HepG2 (cell line): Measurements from ENCODE around the gene OAS2. TPM values are rescaled to one million over a fixed set of nuclear protein-coding genes. Genes with fewer than 3 reads are reported as not detected.

ENCODE experiments used
- ATAC-seq: fragments of 200-7000 bp; cut with Tn5 transposase; 3 replicates; pipeline ENCODE4 v1.9.1; 2020; ENCODE audit warnings: mild to moderate bottlenecking, moderate library complexity
- BruUV-seq: library from RNA; stranded (reverse); fragments of 400-500 nt; replicated peaks from 2 replicates; lab custom pipeline; 2021; lab: Mats Ljungman, UMichigan
- CTCF ChIA-PET: fragments of 300-600 bp; formaldehyde crosslinking; extraction: SDS; loops from one replicate; lab custom pipeline; 2021; ENCODE audit warnings: low total read pairs, inconsistent platforms, low intra/inter-chr PET ratio; lab: Yijun Ruan, JAX
- POLR2A ChIA-PET: fragments of 350-600 bp; sonication (Branson Sonifier 250); formaldehyde crosslinking; loops from one replicate; lab custom pipeline; 2020; ENCODE audit warnings: antibody characterized with exemption, inconsistent platforms; lab: Yijun Ruan, JAX
- DNase-seq: peaks from one replicate; pipeline ENCODE4 v3.0.0-alpha.2; 2015; ENCODE audit warnings: low spot score
- FAIRE-seq: peaks from 3 replicates; lab custom pipeline; 2011; peaks lifted over from hg19 to GRCh38; lab: Jason Lieb, UNC
- H2AFZ ChIP-seq: one replicate; pipeline ENCODE4 v1.6.1; 2011; ENCODE audit warnings: low read length, inconsistent platforms
- H3K27ac ChIP-seq: fragments of 300-600 bp; 3 replicates; pipeline ENCODE4 v1.8.0; 2011; ENCODE audit warnings: mixed run types, mild to moderate bottlenecking, mixed read lengths, low read length, inconsistent platforms; ENCODE audit not compliant: insufficient read depth; ENCODE audit errors: extremely low read length
- H3K27me3 ChIP-seq, 2 experiments: fragments of 200-600 bp in 1 of 2; 2 replicates in 1 of 2; 3 replicates in 1 of 2; pipeline versions ENCODE4 v1.6.0 to v1.8.0; 2011; ENCODE audit warnings: low read length in 2 of 2, mild to moderate bottlenecking in 2 of 2, moderate library complexity in 2 of 2, inconsistent platforms in 1 of 2; ENCODE audit not compliant: insufficient read depth in 2 of 2, control insufficient read depth in 1 of 2
- H3K36me3 ChIP-seq, 2 experiments: fragments of 200-600 bp in 1 of 2; replicated peaks in 1 of 2; 2 replicates in 1 of 2; 3 replicates in 1 of 2; pipeline versions ENCODE4 v1.5.1 to v1.8.0; 2011; ENCODE audit warnings: low read length in 2 of 2, inconsistent platforms in 1 of 2; ENCODE audit not compliant: insufficient read depth in 2 of 2, control insufficient read depth in 1 of 2
- H3K4me1 ChIP-seq: 2 replicates; pipeline ENCODE4 v1.5.1; 2012; ENCODE audit warnings: low read length, inconsistent platforms; ENCODE audit not compliant: insufficient read depth
- H3K4me2 ChIP-seq: 2 replicates; pipeline ENCODE4 v1.6.0; 2011; ENCODE audit warnings: low read depth, low read length, inconsistent platforms
- H3K4me3 ChIP-seq, 3 experiments: fragments of 200-600 bp in 1 of 3; sonication (generic), shearing (Covaris generic) in 1 of 3; replicated peaks in 1 of 3; 2 replicates each; pipeline ENCODE4 v1.5.1; 2011 to 2016; ENCODE audit warnings: low read length in 3 of 3, inconsistent platforms in 2 of 3, low read depth in 2 of 3, mild to moderate bottlenecking in 2 of 3, control low read depth in 1 of 3, mixed read lengths in 1 of 3; ENCODE audit not compliant: insufficient read depth in 1 of 3
- H3K79me2 ChIP-seq: one replicate; pipeline ENCODE4 v1.6.1; 2011; ENCODE audit warnings: low read length, inconsistent platforms; ENCODE audit not compliant: insufficient read depth
- H3K9ac ChIP-seq: 2 replicates; pipeline ENCODE4 v1.6.0; 2011; ENCODE audit warnings: mild to moderate bottlenecking, low read depth, low read length, inconsistent platforms; ENCODE audit not compliant: insufficient read depth
- H3K9me3 ChIP-seq: 2 replicates; pipeline ENCODE4 v1.5.1; 2012; ENCODE audit warnings: mild to moderate bottlenecking, low read length
- H4K20me1 ChIP-seq: 2 replicates; pipeline ENCODE4 v1.6.0; 2011; ENCODE audit warnings: inconsistent platforms, mild to moderate bottlenecking, low read length, moderate library complexity; ENCODE audit not compliant: insufficient read depth
- STAG1 ChIP-seq: sonication (generic); formaldehyde crosslinking; IDR thresholded peaks from 2 replicates; pipeline ENCODE4 v1.4.0; 2020; ENCODE audit warnings: missing genetic modification reagents
- WGBS: methylation state at CpG from one replicate; pipeline ENCODE4 v1.1.6; 2017; ENCODE audit warnings: low lambda C conversion rate; 5-methylcytosine and 5-hydroxymethylcytosine counted together
- in situ Hi-C: cut with HindIII; loops from 2 replicates; pipeline ENCODE4 v1.10.0; 2017; ENCODE audit warnings: low pct_unique_long_range_greater_than_20kb; ENCODE audit not compliant: extremely low pct_ligation_motif_present
- intact Hi-C: fragments of 100-400 bp; cut with micrococcal nuclease; formaldehyde crosslinking; loops from one replicate; pipeline ENCODE4 v1.10.0; 2022; ENCODE audit not compliant: unreplicated experiment
- polyA plus RNA-seq, 8 experiments: library from polyadenylated mRNA; depleted of rRNA in 3 of 8; stranded (reverse) in 7 of 8; unstranded in 1 of 8; fragments of >200 nt; fragmentation: Illumina TruSeq in 4 of 8; extraction: Trizol in 4 of 8; gene quantifications; 2 replicates each; pipeline versions ENCODE4 v1.2.1 to v1.2.3, GENCODE V29; 2011 to 2016; ENCODE audit warnings: low read depth in 4 of 8, missing spikeins in 1 of 8, mixed read lengths in 1 of 8; ENCODE audit not compliant: insufficient read depth in 1 of 8
- total RNA-seq, 5 experiments: library from RNA; depleted of rRNA; stranded (reverse); fragments of >200 nt; fragmentation: Illumina TruSeq; extraction: Trizol; gene quantifications; 2 replicates each; pipeline ENCODE4 v1.2.3, GENCODE V29; 2016; ENCODE audit warnings: low read depth in 1 of 5
- TF ChIP-seq, protein P1 (sequence below): sonication (generic); formaldehyde crosslinking; IDR thresholded peaks from 2 replicates; pipeline ENCODE4 v1.5.0; 2020; ENCODE audit warnings: mild to moderate bottlenecking, missing genetic modification reagents, moderate library complexity
- TF ChIP-seq, protein P2 (sequence below): sonication (generic); formaldehyde crosslinking; IDR thresholded peaks from 2 replicates; pipeline ENCODE4 v1.4.0; 2020; ENCODE audit warnings: missing genetic modification reagents

OAS2 gene
- total and polyA plus RNA-seq, 2 of the 13 experiments (the other 11 are each of a cell fraction or from before 2014, with no cell fraction given) = 0.05 to 0.24 TPM

DNA sequence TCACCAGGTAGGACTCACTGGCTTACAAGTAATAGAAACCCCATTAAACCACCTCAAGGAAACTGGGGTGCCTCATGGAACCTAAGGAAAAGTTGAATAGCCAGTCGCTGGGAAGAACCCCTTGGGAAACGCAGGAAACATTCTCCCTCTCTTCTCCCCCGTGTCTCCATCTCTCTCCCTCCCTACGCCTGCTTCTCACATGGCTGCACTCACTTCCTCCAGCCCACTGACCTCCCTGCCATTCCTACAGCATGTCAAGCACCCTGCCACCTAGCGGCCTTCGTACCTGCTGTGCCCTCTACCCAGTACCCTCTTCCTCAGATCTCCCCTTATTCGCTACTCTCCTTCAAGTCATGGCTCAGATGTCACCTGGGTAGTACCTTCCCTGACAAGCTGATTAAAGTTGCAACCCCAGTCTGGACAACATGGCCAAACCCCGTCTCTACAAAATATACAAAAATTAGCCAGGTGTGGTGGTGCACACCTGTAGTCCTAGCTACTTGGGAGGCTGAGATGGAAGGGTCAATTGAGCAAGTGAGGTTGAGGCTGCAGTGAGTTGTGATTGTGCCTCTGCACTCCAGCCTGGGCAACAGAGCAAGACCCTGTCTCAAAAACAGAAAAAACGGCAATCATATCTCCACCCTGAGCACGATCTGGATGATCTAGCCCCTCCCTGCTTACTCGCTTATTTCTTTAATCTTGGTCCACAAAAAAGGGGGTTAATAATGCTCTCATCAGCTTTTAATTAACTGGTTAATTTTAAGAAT lies 71.8 kb downstream of the OAS2 start:
- H3K4me1 ChIP-seq = no peaks in the 10 kb centered on the region
- no peaks in the 10 kb centered on the region for H4K20me1 ChIP-seq
- peak; percentile 29 for DNase-seq
- no peak for FAIRE-seq
- no TSS peak for BruUV-seq
- no peak overlapping the region for H3K4me2 ChIP-seq
- no peak overlapping the region for H2AFZ ChIP-seq
- ChIA-PET CTCF (interaction anchor here (0.7 to 3.5 kb wide), 4 partner anchors 45 to 124 kb away, joined by 3 to 43 read pairs (median 18); no protein-coding TSS in a partner anchor), POLR2A (no interaction called here)
- 14% methylated on average over 11 of the region's 11 CpGs for WGBS
- intact Hi-C loops (loop anchor here (2.0 kb wide), 2 partner anchors 103 to 125 kb away; no protein-coding TSS in a partner anchor), in situ Hi-C loops (loop anchor here (5.0 kb wide), 2 partner anchors 47 to 107 kb away; no protein-coding TSS in a partner anchor)
- no peak overlapping the region for H3K9ac ChIP-seq
- no peaks in the 10 kb centered on the region for H3K9me3 ChIP-seq
- H3K4me3 ChIP-seq = no peak overlapping the region
- no peaks in the 10 kb centered on the region for H3K79me2 ChIP-seq
- TF ChIP-seq, protein P1, sequence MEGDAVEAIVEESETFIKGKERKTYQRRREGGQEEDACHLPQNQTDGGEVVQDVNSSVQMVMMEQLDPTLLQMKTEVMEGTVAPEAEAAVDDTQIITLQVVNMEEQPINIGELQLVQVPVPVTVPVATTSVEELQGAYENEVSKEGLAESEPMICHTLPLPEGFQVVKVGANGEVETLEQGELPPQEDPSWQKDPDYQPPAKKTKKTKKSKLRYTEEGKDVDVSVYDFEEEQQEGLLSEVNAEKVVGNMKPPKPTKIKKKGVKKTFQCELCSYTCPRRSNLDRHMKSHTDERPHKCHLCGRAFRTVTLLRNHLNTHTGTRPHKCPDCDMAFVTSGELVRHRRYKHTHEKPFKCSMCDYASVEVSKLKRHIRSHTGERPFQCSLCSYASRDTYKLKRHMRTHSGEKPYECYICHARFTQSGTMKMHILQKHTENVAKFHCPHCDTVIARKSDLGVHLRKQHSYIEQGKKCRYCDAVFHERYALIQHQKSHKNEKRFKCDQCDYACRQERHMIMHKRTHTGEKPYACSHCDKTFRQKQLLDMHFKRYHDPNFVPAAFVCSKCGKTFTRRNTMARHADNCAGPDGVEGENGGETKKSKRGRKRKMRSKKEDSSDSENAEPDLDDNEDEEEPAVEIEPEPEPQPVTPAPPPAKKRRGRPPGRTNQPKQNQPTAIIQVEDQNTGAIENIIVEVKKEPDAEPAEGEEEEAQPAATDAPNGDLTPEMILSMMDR (CRISPR knock-in tag) = peak; percentile 63
- TF ChIP-seq STAG1 = no peak; the same call in 1 of the 2 replicates
- TF ChIP-seq, protein P2, sequence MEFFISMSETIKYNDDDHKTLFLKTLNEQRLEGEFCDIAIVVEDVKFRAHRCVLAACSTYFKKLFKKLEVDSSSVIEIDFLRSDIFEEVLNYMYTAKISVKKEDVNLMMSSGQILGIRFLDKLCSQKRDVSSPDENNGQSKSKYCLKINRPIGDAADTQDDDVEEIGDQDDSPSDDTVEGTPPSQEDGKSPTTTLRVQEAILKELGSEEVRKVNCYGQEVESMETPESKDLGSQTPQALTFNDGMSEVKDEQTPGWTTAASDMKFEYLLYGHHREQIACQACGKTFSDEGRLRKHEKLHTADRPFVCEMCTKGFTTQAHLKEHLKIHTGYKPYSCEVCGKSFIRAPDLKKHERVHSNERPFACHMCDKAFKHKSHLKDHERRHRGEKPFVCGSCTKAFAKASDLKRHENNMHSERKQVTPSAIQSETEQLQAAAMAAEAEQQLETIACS (CRISPR knock-in tag) = no peak
- H3K27ac ChIP-seq = no peak overlapping the region
- H3K27me3 ChIP-seq = peaks cover 1 to 6% of the 10 kb centered on the region in 2 experiments; a peak in 2 of 5 replicates
- no peaks in the 10 kb centered on the region for H3K36me3 ChIP-seq
- peak; percentile 89 for ATAC-seq
